ENCODE results near the gene DOK4.
"Not testable (repeated sequence)": the region's sequence is repeated elsewhere in the genome, so short reads cannot be mapped to it uniquely, and the experiment has no call there.

The DOK4 gene

DNA sequence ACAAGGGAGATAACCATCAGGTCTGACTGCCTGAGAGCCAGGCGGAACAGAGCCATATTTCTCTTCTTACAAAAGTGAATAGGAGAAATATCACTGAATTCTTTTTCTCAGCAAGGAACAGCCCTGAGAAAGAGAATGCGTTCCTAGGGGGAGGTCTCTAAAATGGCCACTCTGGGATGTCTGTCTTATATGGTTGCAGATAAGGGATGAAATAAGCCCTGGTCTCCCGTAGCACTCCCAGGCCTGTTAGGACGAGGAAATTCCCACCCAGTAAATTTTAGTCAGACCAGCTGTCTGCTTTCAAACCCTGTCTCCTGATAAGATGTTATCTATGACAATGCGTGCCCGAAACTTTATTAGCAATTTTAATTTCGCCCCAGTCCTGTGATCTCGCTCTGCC lies 46.3 kb downstream of the DOK4 start:
- DNase-seq = not testable (repeated sequence)

GRCh38 chr16:57435838-57436237 lies 50.5 kb downstream of the DOK4 start:
- no peak for DNase-seq

DNA sequence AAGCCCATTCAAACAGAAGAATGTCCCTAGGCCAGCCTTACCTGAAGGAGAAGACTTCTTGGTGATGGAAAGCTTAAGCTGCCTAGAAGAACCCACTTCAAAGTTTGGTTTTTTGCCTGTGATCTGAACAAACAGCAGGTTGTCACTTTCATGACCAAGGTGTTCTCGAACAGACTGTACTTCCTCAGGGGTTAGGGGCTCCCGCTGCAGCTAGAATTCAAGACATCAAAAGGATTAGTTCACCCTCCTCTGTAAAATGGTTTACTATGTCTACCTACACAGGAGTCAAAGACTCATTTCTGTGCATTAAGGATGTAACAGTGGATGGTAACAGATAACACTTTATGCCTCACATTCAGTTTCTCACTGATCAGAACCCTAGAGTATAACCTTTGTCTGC lies 52.3 kb downstream of the DOK4 start:
- no peak for DNase-seq

- no peak for DNase-seq
These were observed 53.3 kb downstream of the DOK4 start for GRCh38 chr16:57432989-57433388.

DNA sequence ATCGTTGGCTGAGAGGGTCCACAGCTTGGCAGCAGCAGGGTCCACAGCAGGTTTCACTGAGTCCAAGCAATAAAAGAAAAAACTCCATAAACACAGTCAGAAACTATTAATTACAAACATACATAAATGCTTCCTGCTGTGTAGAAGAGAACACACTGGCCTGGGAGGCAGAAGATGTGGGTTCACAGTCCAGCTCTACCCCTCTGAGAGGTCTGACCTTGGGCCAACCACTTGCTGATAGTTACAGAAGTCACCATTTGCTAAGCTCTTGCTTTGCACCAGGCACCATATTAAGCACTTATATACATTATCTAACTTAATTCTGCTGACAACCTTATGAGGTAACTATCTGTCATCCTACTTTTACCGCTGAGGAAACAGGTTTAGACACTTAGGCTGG lies 53.8 kb downstream of the DOK4 start:
- DNase-seq = no peak

GRCh38 chr16:57430955-57431354 lies 55.3 kb downstream of the DOK4 start:
- no peak for DNase-seq

GRCh38 chr16:57427824-57428223 lies 58.5 kb downstream of the DOK4 start:
- DNase-seq = no peak

DNA sequence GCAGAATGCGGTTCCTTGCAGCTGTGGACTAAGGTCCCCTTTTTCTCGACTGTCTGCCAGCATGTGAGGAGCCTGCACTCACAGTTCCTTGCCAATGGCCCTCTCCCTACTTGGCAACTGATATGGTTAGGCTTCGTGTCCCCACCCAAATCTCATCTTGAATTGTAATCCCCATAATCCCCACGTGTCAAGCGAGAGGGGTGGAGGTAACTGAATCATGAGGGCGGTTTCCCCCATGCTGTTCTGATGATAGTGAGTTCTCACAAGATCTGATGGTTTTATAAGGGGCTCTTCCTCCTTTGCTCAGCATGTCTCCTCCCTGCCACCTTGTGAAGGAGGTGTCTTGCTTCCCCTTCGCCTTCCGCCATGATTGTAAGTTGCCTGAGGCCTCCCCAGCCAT lies 59.0 kb downstream of the DOK4 start:
- DNase-seq = no peak

GRCh38 chr16:57426356-57426755 lies 59.9 kb downstream of the DOK4 start:
- DNase-seq = no peak

- no peak for DNase-seq
These were observed 61.7 kb downstream of the DOK4 start for GRCh38 chr16:57424583-57424982.

DNA sequence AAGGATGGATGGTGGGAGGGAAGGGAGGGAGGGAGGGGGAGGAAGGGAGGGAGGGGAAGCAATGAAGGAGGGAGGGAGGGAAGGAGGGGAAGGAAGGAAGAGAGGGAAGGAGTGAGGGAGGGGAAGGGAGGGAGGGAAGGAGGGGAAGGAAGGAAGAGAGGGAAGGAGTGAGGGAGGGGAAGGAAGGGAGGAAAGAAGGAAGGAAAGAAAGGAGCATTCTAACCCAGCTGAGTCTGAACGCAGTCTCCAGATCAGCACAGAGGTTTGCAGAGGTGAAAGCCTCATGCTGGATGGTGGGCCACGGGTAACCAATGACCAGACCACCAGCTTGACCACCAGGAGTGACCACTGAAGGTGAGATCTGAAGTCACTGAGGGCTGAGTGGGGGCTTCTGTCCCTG lies 63.1 kb downstream of the DOK4 start:
- no peak for DNase-seq

DNA sequence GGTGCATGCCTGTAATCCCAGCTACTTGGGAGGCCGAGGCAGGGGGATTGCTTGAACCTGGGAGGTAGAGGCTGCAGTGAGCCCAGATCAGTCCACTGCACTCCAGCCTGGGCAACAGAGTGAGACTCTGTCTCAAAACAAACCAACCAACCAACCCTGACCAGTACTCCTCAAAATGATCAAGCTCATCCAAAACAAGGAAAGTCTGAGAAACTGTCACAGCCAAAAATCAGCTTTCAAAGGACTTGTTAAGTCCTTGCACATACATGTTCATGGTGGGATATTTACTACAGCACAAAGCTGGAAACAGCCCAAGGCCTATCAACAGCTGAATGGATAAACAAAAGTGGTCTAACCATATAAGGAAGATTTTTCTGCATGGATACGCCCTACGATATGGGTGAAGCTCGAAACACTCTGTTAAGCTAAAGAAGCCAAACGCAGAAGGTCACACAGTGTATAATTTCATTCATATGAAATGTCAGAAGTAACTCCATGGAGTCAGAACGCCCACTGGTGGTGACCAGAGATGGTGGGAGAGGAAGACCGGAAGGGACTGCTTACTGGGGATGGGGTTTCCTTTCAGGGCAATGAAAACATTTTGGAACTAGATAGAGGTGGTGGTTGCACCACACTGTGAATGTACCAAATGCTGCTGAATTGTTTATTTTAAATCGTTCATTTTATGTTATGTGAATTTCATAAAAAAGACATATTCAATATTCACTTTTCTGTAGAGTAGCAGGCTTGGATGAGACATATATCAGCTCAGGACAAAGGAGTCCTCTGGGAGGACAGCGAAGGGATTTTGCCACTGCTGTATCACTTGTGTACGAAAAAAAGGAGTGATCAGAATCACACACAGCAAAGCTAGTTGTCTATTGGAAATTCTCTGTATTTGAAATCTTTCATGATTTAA lies 64.0 kb downstream of the DOK4 start:
- DNase-seq = peak; percentile 60

Data from NCI-H1092 (cell line).